Endometrium (tissue), 2 donors: ENCODE results near the gene SYVN1.
"Not testable (repeated sequence)": the region's sequence is repeated elsewhere in the genome, so short reads cannot be mapped to it uniquely, and the experiment has no call there.

Source experiments
- FAIRE-seq: peaks from 2 replicates; lab custom pipeline; 2012; peaks lifted over from hg19 to GRCh38; lab: Jason Lieb, UNC
- donor health status: control.
- donor health status: control.

SYVN1 gene

DNA sequence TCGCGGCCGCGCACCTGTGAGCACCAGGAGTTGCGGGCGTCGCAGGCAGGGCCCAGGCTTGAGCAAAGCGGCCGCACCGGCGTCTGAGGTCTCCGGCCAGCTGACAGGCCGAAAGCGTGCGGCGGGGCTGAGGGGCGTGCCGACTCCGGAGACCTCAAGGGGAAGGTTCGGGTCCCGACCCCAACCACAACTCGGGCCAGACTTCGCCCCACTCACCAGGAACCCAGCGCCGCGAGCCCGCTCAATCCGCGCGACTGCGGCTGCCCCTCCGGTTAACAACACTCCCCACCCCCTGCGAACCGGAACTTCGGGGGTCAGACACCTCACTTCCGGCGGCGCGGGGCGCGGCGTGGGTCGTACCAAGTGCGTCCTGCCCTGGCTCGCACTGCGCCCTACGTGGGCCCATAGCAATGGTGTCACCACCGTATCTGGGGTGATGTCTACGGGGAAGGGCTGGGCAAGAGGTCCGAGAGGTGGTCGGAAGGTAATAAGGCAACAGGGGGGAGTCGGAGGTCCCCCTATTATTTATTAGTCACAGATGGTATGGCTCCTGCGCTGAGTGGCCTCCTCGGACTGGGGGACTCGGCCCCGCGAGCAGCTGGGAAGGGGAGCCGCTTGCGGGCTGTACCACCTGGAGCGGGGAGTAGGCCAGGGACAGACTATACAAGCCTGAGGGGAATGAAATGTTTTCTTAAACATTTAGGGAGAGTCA is at the start of gene SYVN1:
Gene SYVN1, minus strand, starts transcription at position 280 of the 712 bp plus-strand sequence. CDS start 918 bp downstream, outside the sequence.
- no peak for FAIRE-seq

DNA sequence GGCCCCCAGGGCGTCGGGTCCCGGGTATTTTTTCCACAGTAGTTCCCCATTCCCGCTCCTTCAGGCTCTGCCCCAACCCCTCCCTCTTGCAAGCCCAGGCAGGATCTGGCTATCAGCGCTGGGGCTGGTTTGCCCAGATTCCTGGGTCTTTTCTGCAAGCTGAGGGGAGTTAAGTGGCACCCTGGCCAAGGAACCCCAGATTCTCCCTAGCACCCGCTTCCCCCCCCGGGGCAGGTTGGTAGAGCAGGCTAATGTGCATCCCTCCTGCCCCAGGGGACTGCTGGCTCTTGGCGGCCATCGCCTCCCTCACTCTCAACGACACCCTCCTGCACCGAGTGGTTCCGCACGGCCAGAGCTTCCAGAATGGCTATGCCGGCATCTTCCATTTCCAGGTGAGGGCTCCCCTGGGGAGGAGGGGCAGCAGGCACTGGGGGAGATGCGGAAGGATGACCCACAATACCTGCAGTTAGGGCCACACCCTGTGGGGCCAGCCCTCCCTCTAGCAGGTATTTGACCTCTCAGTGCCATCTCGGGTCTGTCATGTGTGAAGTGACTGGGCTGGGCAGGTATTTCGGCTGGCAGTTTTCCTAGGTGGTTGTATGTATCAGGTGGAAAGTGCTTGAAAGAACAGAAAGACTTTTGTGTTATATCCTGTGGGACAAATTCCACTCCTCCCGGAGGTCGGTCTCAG is 49.0 kb upstream of the SYVN1 start:
- no peak for FAIRE-seq

DNA sequence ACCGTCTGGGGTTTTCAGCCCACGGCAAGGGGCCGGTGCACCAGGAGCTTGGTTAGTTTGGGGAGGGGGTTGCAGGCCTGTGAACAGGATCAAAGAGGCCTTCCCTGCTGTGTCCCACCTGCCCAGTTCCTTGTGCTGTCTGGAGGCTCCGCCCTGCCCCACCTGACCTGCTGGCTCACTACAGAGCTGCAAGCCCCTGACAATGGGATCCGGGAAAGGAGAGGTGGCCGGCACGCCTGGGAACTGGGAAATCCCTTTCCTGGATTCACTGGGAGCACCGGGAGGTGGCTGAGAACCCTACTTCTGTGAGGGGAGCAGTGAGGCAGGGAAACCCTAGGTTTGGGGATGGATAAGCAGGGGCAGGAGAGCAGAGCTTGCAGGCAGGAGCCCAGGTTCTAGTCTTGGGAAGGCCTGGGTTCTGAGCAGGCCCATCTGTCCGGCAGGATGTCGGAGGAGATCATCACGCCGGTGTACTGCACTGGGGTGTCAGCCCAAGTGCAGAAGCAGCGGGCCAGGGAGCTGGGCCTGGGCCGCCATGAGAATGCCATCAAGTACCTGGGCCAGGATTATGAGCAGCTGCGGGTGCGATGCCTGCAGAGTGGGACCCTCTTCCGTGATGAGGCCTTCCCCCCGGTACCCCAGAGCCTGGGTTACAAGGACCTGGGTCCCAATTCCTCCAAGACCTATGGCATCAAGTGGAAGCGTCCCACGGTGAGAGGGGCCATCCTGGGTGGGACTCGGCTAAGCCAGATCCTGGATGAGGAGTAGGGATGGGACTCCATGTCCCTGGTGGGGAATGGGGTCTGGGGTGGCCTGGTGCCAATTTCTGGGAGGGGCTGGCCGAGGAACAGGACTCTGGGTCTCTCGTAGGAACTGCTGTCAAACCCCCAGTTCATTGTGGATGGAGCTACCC is 48.2 kb upstream of the SYVN1 start:
- FAIRE-seq = no peak

DNA sequence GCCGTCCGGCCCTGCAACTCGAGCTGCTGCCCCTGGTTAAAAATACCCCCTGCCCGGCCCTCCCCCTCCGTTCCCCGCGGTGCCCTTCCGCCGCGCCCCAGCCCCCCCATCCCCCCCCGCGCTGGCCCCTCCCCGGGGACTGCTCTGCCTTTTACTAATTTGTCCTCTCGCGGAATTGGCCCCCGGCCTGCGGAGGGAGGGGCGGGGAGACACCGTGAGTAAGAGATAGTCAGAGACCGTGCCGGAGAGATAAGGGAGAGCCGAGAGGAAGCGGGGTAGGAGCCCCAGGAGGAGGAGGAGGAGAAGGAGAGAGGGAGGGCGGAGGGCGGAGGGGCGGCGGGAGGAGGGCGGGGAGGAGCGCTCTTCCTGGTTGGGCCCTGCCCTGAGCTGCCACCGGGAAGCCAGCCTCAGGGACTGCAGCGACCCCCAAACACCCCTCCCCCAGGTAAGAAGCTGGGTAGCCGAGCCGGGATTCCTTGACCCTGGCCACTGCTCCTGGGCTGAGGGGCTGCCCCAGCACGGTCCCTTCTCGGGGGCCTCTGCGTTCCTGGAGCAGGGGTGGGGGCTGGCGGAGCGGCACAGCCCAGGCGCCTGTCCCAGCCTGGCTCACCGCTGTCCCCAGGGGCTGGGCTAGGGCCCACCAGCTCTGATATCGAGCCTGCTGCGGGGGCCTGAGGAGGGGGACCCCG is 47.4 kb upstream of the SYVN1 start, which contains the start of gene CAPN1:
Gene CAPN1, plus strand, starts transcription at position 360 of the 689 bp plus-strand sequence. CDS start 774 bp downstream, outside the sequence.
- FAIRE-seq = no peak

DNA sequence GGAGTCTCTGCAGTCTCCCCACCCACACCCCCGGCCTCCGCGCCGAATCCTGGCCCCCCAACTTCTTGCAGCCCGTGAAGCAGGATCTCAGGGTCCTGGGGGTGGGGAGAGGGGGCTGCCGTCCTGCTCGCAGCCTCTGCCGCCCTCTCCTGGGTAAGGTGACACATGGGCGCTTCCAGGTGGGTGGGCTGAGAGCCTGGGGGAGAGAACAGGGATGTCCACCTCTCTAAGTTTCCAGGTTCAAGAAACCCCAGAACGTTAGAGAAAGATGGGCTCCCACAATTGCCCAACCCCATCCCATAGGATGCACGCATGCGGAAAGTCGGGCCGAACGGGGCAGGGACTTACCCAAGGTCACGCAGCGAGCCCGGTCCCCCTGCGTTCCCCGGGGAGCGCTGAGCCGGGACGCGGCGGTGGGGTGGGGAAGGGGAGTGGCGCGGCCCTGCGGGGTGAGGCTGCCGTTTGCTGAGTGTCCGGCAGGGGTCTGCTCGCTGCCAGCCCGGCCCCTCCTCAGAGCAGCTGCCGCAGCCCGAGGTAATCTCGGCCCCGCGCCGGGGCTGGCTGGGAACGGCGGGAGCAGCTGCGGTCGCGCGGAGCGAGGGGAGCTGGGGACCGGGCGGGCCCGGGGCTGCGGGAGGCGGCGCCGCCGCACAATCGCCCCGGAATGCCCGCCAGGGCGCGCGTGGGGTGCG is 46.7 kb upstream of the SYVN1 start:
- no peak for FAIRE-seq

DNA sequence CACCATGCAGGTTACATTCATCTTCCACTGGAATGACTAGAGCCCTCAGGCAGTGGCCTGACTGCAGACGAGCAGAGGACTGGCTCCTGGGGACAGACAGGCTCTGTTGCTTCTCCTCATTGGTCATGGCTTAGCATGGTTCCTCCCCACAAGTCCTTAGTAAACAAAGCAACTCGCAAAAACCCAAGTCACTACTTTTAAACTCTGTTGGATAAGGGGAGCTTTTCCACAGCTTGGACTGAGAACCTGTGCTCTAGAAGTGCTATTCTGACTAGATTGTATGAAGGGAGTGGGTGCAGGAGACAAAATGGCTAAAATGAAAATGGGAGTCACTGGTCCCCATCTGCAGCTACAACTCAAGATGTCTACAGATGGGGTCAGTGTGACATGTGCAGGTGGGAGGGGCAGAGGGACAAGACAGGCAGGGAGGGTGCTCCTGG is 40.3 kb upstream of the SYVN1 start:
- FAIRE-seq = not testable (repeated sequence)

DNA sequence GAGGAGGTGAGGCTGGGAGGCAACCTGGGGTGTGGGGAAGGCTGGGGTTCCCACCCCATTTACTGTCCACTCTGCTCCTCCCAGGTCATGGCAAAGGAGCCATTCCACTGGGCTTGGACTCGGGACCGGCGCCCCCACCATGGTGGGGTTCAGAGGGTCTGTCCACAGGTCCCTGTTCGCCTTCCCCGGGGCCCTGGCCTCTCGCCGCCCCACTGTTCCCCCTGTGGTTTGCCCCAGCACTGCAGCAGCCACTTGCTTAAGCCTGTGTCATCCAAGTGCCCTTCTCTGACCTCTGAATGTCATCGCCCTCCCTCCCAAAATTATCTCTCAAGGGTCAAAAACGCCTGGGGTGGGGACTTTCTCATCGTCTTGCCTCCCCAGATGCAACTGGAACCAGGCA is 38.3 kb upstream of the SYVN1 start:
- FAIRE-seq = no peak

DNA sequence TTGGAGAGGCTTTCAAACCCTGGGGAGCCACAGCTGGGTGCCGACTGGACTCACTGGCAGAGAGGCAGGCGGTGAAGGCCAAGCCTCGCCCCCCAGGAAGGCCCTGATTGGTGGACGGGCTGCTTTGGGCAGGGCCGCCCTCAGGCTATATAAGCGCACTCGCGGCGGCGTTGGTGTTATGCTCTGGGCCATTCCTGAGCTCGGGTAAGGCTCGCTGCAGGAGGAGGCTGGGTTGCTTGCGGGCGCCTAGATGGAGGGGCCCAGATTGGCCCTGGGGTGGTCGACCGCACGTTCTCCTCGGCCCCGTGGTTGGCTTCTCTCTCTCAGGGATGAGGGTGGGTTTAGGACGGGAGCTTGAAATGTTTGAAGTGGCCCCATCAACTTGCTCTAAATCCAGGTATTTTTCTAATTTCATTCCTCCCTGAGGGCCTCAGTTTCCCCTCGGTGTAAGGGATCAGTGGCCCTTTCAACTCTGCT is 35.8 kb upstream of the SYVN1 start, which contains the start of gene SPDYC:
Gene SPDYC, plus strand, starts transcription at position 176 of the 477 bp plus-strand sequence. CDS start 1,125 bp downstream, outside the sequence.
- no peak for FAIRE-seq

DNA sequence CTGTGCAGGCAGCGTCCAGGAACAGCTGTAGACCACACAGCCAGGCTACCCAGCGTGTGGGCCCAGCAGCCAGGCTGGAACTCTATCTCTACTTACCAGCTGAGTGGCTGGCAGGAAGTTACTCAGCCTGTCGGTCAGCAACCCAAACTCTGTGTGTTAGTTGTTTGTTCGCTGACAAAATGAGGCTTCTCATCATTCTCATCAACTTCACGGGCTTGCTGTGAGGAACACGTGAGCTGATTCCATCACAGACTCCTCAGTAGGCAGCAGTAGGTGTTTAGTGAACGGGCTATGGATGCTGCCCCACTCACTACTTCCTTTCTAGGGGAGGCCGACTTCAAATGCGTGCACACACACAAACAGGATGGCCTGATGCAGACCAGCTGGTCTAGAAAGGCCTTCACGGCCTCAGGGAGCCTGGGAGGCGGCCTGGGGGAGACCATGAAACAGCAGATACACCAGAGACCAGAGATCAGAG is 34.9 kb upstream of the SYVN1 start:
- FAIRE-seq = no peak

DNA sequence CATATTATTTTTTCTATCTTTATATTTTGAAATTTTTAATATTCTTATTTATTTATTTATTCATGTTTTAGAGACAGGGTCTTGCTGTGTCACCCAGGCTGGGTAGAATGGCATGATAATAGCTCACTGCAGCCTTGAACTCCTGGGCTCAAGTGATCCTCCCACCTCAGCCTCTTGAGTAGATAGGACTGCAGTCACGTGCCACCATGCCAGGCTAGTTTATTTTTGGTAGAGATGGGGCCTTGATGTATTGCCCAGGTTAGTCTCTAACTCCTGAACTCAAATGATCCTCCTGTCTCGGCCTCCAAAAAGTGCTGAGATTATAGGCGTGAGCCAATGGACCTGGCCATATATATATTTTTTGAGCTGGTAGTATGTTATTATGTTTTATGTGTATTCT is 33.3 kb upstream of the SYVN1 start:
- FAIRE-seq = no peak

DNA sequence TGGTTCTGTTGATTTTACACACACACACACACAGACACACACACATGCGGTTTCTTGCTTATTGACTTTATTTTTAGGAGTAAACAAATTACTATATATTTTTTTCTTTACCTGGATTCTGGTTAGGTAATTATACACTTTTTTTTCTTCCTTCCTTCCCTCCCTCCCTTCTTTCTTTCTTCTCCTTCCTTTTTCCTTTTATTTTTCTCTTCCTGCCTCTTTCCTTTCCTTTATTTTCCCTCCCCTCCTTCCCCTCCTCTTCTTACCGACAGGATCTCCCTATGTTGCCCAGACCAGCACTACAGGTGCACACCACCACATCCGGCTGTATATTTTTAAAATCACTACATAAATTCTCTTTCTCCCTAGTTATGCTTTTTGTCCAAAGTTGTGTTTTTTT is 32.6 kb upstream of the SYVN1 start:
- no peak for FAIRE-seq

DNA sequence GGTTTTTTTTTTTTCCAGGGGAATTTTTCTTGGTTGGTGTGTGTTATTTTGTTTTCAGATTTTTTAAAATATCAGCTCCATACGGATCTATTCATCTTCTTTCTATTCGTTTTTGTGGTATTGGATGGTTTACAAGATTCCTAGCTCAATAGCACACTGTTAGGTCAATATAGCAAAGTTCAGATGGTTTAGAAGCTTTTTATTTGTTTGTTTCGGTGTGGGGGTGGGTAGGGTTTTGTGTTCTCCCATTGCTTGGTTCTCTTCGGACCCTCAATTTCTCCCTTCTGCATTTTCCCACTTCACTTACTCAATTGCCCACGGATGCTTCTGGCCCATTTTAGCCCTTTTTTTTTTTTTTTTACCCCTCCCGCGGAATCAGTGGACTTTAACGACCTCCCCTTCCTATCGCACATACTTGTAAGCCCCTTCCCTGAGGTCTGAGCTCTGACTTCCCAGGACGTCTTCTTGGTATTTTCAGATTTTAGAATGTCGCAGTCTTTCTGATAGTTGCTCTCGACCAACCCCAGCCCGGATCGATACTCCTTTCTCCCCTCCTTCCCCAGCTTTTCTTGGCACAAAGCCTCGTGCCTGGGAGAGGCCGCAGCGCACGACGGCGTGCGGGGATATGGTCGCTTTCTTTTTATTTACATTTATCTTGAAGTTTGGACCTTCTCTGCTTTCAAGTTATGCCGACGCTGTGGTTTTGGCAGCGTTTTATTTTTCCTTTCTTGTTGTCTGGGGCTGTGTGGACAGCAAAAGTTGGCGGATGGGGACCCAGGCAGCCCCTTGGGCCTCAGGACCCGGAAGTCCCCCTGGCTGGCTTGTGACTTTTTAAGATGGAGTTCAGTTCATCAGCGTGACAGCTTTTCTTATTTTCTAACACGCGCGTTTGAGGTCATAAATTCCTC is 31.3 kb upstream of the SYVN1 start:
- FAIRE-seq = no peak

DNA sequence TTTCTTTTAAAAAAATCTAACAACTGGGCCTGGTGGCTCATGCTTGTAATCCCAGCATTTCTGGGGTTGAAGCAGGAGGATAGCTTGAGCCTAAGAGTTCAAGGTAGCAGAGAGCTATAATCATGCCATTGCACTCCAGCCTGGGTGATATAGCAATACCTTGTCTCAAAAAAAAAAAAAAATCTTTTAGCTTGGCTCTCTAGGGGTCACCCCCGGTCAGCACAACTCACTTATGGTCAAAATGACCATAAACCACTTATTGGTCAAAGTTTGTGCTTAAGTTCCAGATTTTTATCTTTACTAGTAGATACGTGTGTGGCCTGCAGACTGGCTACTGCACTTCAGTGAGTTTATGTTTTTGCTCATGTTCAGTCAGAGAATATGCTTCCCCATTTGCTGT is 29.4 kb upstream of the SYVN1 start:
- FAIRE-seq = no peak

DNA sequence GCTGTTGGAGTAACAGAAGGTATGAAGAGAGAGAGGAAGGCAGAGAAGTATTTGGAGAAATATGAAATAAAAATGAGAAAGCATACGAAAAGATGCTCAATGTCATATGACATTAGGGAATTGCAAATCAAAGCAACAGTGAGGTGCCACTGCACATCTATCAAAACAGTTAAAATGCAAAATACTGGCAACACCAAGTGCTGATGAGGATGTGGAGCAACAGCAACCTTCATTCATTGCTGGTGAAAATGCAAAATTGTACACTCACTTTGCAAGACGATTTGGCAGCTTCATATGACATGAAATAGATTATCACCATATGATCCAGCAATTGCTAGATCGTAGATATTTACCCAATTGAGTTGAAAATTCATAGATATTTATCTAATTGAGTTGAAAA is 26.3 kb upstream of the SYVN1 start:
- no peak for FAIRE-seq

DNA sequence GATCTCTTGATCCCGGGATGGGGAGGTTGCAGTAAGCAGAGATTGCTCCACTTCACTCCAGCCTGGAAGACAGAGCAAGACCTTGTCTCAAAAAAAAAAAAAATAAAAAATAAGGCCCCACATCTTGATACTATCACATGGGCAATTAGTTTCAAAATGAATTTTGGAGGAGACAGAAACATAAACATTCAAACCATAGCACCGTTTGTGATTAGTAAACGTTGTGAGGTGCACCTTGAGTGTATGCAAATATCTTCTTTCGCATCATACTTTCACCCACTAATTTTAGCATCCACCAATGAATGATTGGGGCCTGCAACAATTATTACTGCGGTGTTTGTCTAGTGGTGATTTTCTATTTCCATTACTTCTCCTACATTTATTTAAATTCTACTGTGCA is 24.7 kb upstream of the SYVN1 start:
- FAIRE-seq = no peak

DNA sequence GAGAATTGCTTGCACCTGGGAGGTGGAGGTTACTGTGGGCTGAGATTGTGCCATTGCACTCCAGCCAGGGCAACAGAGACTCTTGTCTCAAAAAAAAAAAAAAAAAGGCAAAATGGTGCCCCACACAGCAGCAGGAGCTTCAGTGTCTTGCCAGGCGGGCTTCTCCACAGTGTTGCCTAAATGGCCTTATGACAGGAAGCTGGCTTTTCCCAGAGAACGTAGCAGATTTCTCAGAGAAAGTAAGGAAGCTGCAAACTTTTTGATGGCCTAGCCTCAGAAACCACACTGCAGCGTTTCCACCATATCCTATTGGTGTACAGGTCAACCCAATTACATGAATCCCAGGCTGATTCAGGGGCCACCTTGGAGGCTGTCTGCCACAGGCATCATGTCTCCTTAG is 23.0 kb upstream of the SYVN1 start:
- FAIRE-seq = no peak

DNA sequence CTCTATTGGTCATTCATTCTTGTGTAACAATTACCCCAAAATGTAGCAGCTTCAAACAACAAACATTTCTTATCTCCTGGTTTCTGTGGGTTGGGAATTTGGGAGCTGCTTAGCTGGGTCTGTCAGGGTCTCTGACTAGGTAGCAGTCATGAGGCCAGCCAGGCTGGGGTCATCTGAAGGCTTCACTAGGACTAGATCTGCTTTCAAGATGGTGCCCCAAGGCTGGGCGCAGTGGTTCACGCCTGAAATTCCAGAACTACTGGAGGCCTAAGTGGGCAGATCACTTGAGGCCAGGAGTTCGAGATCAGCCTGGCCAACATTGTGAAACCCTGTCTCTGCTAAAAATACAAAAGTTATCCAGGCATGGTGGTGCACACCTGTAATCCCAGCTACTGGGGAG is 22.6 kb upstream of the SYVN1 start:
- FAIRE-seq = no peak

DNA sequence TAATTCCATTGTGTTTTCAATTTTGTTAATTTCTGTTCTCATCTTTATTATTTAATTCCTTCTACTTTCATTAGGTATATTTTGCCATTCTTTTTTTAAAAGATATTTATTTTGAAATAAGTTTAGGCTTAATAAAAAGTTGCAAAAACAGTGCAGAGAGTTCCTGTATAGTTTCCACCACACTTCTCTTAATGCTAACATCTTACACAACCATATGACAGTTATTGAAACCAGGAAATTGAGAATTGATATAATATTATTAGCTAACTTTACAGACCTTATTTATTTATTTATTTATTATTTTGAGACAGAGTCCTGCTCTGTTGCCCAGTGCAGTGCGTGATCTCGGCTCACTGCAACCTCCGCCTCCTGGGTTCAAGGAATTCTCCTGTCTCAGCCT is 21.9 kb upstream of the SYVN1 start:
- no peak for FAIRE-seq

DNA sequence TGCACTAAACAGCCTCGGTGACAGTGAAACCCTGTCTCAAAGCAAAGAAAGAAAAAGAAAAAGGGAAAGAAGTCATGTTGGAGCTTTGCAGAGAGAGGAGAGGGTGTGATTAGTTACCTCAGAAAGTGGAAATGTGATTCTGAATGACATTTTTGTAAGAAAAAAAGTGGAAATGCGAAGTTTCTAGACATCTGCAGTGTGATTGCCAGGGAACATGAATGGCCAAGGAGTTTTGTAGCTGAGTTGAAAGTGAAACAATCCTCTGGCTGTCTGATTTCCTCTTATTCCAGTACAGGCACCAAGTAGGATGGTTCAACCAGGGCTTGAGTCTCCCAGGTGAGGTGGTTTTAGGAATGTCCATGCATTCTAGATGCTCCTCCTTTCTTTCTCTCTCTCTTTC is 17.8 kb upstream of the SYVN1 start:
- FAIRE-seq = no peak
